BE2C (cell line): ENCODE measurements around the gene NACC2.

Experiments
- DNase-seq: peaks from one replicate; pipeline ENCODE4 v3.0.0-alpha.2; 2020
- H3K27me3 ChIP-seq: fragments of 250-450 bp; sonication (Bioruptor Pico); 2 replicates; pipeline ENCODE4 v1.5.1; 2020; ENCODE audit warnings: mild to moderate bottlenecking
- H3K36me3 ChIP-seq: fragments of 250-450 bp; sonication (Bioruptor Pico); 2 replicates; pipeline ENCODE4 v1.5.1; 2020; ENCODE audit warnings: mild to moderate bottlenecking
- H3K4me1 ChIP-seq: fragments of 250-450 bp; sonication (Bioruptor Pico); 2 replicates; pipeline ENCODE4 v1.5.1; 2020
- H3K4me3 ChIP-seq: 2 replicates; pipeline ENCODE4 v1.5.1; 2011; ENCODE audit warnings: low read depth, low read length
- H3K9me3 ChIP-seq: fragments of 250-450 bp; sonication (Bioruptor Pico); 2 replicates; pipeline ENCODE4 v1.5.1; 2020
- TF ChIP-seq, protein P1 (sequence below): IDR thresholded peaks from 2 replicates; pipeline ENCODE4 v1.5.1; 2012; ENCODE audit warnings: mild to moderate bottlenecking, low read depth, low read length

The NACC2 gene

GRCh38 chr9:136089697-136090045 lies 5.4 kb downstream of the NACC2 start:
- TF ChIP-seq, protein P1, sequence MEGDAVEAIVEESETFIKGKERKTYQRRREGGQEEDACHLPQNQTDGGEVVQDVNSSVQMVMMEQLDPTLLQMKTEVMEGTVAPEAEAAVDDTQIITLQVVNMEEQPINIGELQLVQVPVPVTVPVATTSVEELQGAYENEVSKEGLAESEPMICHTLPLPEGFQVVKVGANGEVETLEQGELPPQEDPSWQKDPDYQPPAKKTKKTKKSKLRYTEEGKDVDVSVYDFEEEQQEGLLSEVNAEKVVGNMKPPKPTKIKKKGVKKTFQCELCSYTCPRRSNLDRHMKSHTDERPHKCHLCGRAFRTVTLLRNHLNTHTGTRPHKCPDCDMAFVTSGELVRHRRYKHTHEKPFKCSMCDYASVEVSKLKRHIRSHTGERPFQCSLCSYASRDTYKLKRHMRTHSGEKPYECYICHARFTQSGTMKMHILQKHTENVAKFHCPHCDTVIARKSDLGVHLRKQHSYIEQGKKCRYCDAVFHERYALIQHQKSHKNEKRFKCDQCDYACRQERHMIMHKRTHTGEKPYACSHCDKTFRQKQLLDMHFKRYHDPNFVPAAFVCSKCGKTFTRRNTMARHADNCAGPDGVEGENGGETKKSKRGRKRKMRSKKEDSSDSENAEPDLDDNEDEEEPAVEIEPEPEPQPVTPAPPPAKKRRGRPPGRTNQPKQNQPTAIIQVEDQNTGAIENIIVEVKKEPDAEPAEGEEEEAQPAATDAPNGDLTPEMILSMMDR: peak; percentile 50
- peak; percentile 8 for DNase-seq
- H3K36me3 ChIP-seq: no peaks in the 10 kb centered on the region
- H3K4me3 ChIP-seq: no peak overlapping the region
- no peaks in the 10 kb centered on the region for H3K9me3 ChIP-seq
- H3K4me1 ChIP-seq: peaks cover 27% of the 10 kb centered on the region
- no peaks in the 10 kb centered on the region for H3K27me3 ChIP-seq

- TF ChIP-seq, protein P1: no peak
- DNase-seq: peak; percentile 8
- Histone ChIP-seq H3K4me1 (peaks cover 27% of the 10 kb centered on the region), H3K36me3 (no peaks in the 10 kb centered on the region), H3K27me3 (no peaks in the 10 kb centered on the region), H3K9me3 (no peaks in the 10 kb centered on the region), H3K4me3 (no peak overlapping the region)
These were observed 6.0 kb downstream of the NACC2 start for GRCh38 chr9:136088939-136089696.

GRCh38 chr9:136088481-136088938 lies 6.6 kb downstream of the NACC2 start:
- H3K27me3 ChIP-seq: no peaks in the 10 kb centered on the region
- no peaks in the 10 kb centered on the region for H3K36me3 ChIP-seq
- peak; percentile 11 for DNase-seq
- TF ChIP-seq, protein P1: no peak
- H3K4me3 ChIP-seq: no peak overlapping the region
- H3K9me3 ChIP-seq: no peaks in the 10 kb centered on the region
- peaks cover 24% of the 10 kb centered on the region for H3K4me1 ChIP-seq

- Histone ChIP-seq H3K4me1 (peaks cover 24% of the 10 kb centered on the region), H3K36me3 (no peaks in the 10 kb centered on the region), H3K27me3 (no peaks in the 10 kb centered on the region), H3K9me3 (no peaks in the 10 kb centered on the region), H3K4me3 (no peak overlapping the region)
- TF ChIP-seq, protein P1: no peak
- DNase-seq: peak; percentile 9
These were observed 7.2 kb downstream of the NACC2 start for GRCh38 chr9:136087741-136088480.

GRCh38 chr9:136086951-136087740 lies 7.9 kb downstream of the NACC2 start:
- peak; percentile 9 for DNase-seq
- Histone ChIP-seq H3K27me3 (no peaks in the 10 kb centered on the region), H3K9me3 (no peaks in the 10 kb centered on the region), H3K4me3 (no peak overlapping the region), H3K36me3 (no peaks in the 10 kb centered on the region), H3K4me1 (peaks cover 24% of the 10 kb centered on the region)
- TF ChIP-seq, protein P1: no peak
